Stimulated activated CD8-positive, alpha-beta memory T cell treated with anti-CD3 and anti-CD28 coated beads, Interleukin-12 subunit alpha, Interleukin-12 subunit beta, amount 100 ng/mL, for 24 hours (primary cell): ENCODE results near the gene GOLGA6L10.
"Not testable (repeated sequence)": the region's sequence is repeated elsewhere in the genome, so short reads cannot be mapped to it uniquely, and the experiment has no call there.

Source experiments
- DNase-seq: peaks from one replicate; pipeline ENCODE4 v3.0.0-alpha.2; 2020; ENCODE audit errors: extremely low read depth

GOLGA6L10 gene

DNA sequence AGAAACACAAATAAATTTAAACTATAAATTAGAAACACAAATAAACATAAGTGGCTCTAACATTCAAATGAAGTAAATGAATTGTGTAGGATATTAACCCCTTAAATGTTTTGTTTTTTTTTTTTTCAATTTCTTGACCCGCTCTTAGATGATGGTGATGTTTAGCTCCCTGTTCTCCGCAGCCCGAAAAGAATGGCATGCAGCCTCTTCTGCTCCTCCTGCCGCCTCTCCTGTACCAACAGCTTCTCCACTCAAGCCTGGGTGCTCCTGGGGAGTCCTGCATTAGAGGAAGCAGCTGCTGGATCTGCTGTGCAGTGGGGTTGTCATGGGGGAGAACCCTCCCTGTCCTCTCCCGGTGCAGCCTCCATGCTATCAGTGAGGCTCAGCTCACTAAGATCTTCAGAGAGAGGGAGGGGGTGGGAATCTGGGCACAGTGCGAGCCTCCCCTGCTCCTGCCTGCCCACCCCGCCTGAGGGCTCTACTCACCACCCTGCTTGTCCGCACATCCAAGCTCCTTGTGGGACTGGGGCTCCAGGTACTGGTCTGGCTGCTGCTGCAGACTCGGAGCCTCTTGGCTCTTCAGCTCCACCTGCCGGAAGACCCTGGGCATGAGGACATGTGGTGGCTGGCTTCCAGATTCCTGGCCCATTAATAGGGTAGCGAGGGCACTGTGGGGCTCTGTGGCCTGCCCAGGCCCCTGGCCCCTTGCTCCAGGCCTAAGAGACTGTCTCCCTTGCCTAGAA is 6.5 kb downstream of the GOLGA6L10 start:
- DNase-seq, result not testable (repeated sequence)

DNA sequence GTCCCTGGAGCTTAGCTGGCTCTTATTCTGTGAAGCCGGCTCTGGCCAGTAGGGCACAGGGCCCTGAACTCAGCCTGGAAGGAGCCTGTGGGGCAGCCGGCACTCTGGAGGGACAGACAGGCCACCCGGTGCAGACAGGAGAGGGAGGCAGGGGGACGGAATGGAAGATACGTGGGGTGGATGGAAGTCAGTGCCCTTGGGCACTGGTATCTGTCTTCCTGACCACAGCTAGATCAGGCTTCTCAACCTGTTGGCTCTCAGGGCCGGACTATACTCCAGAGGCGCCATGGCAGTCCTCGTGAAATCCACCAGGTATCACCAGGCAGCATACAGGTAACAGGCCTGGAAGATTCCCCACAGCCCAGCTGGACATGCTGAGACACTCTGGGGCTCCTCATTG is 10.7 kb downstream of the GOLGA6L10 start:
- not testable (repeated sequence) for DNase-seq

DNA sequence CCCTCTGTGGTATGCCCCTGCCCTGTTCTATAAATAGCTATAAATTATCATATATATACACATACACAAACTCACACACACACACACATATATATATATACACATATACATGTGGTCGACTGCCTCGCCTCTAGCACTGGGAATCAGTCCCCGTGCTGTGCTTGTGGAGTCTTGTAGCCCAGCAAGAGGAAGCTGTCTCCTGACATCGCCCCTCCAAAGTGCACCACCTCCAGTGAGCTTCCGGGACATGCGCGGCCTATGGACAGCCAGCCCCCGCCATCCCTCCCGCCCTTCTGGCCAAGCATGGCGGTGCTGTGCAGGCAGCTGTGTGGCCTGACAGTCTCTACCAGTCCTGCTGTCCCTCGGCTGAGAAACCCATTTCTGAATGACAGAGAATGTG is 11.2 kb downstream of the GOLGA6L10 start:
- not testable (repeated sequence) for DNase-seq

DNA sequence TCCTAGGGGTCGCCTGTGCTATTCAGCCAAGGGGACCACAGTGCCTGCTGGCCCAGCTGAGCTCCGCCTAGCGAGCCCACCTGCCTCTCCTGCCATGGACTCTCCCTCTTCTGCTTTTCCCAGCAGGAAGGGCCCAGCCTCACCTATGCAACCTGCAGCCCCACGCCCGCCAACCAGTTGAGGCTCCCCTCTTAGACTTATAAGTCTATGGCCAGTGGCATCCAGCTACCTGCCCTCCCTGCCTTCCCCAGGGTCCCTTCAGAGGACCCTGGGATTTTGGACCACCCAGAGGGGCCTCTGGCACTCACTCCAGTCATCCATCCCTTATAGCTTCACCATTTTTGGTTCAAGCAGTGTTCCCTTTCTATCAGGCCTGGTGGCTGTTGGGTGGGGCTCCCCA is 12.2 kb downstream of the GOLGA6L10 start:
- DNase-seq, result not testable (repeated sequence)

DNA sequence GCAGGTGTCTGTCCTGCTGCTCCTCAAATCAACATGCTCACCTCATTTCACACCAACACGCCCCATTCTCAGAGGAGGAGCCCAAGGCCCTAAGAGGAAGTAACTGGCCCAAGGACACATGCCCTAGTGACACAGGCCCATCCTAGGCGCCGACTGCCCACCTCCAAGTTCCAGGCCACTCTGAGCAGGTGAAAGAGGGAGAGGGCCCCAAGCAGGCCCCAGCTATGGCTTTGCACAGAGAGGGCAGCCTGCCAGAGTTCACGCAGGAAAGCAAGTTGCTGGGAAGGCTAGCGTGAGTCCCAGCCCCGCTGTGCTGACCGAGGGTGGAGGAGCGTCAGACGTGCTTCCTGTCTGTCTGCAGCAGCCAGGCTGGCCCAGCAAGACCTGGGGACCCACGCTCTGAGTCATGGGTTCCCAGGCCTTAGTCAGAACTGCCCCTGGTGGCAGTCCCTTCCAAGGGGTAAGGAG is 13.1 kb downstream of the GOLGA6L10 start:
- not testable (repeated sequence) for DNase-seq

DNA sequence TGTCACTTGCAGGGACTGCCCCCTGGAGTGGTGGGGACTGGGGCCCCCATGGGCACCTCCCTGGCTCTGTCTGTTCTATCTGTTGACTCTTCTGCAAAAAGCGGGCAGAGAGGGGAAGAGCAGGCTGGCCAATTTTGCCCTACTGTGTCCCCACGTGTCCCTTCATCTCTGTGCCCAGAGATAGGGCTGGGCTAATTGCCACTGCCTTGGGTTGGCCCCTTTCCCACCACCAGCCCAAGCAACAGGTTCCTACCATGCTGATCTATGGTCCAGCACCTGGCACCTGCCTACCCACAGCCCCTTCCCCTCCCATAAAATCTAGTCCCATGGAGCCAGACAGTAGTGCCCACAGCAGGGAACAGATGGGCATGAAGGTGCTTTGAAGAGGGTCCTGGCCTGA is 14.3 kb downstream of the GOLGA6L10 start:
- not testable (repeated sequence) for DNase-seq

DNA sequence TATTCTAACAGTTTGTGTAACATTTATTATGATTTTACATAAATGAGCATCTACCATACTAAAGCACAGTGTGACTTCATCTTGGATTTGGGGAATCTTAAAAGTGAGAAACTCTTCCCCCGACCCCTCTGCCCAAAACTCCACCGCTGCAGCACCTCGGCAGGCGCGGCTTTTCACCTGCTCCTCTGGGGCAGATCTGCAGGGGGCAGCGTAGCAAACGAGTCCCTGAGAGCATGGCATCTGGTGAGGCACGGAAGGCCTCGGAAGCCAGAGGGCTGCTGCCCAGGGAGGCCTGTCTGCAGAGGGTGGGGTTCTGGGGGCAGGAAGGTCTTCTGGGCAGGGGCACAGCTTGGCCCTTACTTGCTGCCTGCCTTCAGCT is 14.7 kb downstream of the GOLGA6L10 start:
- DNase-seq, result not testable (repeated sequence)

DNA sequence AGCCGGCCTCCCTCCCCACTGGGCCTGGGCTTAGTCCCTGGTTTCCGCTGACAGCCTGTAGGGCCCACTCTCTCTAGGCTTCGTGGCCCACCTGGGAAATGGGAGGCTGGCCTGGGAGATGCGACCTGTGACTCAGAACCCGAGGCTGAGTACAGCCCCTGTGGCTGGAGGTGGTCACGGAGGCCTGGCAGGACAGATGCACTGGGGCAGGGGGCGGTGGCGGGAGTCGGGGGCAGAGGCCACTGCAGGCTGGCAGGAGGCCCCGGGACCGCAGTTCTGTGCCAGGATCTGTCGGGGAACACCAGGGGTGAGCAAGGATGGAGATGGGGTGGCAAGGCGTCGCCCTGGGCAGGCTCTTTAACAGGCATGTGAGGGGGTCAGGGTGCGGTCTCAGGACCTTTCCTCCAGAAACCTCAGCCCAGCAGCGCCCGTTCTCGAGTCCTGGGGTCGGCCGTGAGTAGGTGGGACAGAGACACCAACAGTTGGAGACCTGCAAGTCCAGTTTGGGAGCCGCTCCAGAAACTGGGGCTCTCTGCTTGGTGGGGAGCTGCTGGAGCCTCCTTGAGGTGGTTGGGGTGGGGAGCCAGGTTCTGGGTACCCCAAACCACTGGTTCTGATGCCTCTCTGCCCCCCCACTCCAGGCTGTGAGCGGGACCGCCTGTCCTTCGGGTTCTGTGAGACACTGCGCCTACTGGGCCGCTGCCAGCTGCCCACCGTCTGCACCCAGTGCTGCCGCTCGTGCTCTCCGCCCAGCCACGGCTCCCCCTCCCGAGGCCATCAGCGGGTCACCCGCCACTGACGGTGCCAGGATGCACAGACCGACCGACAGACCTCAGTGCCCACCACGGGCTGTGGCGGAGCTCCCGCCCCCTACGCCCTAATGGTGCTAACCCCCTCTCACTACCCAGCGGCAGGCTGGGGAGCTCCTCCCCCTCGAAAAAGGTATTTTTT is 15.4 kb downstream of the GOLGA6L10 start:
- not testable (repeated sequence) for DNase-seq

DNA sequence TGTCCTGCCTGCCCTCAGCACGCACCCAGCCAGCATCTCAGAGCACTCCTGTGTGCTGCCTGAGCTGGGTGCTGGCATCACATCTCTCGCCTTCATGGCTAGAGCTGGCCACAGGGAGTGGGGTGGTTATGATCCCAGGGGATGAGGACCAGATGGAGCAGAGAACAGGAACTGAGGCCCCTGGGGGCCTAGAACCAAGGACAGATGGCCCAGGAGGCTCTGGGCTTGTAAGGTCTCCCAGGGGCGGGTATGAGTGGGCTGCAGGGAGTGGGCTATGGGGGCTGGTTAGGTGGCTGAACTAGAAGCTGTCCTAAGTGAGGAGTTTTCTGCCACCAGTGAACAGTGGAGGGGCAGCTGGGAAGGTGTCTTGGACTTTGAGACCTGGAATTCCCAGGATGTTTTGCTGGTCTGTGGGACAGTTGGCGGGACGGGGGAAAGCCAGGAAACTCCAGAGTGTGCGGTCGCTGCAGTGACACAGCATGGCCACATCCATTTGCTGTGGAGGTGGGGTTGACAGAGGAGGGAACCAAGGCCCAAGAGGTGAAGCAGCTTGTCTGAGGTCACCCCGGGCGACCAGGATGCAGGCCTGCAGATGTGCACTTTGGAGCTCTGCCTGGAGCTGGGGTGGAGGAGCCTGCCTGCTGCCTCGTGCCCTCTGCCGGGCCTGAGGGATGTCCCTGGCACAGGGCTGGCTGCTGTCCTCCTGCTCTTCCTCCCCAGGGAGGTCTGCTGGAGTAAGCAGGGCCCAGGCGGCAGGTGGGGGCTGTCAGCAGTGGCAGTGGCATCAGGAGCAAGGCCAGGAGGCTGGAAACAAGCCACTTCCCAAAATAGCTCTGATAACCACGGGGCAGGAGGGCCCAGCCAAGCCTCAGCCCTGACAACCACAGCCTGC is 16.3 kb downstream of the GOLGA6L10 start:
- not testable (repeated sequence) for DNase-seq

DNA sequence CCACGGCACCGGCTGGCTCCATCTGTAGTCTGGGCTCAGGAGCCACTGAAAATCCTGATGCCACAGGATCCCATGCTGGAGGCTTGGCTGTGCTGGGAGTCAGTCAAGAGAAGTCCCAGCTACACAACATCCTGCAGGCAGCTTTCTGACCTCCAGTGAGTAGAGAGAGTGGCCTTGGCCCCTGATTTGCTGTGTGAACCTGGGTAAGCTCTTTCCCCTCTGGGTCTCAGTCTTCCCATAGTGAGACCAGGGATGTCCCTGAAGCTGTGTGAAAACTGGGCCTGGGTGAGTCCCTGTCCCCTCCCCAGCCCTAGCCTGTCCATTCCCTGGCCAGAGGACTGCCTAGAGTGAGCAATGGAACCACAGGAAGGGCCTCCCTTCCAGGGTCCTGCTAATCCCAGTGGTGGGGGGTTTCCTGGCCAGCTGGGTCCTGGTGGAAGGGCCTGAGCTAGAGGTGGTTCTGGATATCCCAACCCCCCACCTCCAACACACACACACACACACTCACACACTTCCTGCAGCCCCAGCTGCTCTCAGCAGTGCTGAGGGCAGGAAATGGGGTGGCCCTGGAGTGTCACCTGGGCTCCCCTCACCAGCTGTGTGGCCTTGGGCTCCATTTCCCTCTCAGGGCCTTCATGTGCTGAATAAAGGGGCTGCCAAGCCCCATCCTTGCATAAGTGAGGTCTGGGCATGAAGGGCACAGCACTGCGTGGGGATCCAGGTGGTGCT is 17.5 kb downstream of the GOLGA6L10 start:
- DNase-seq, result not testable (repeated sequence)

DNA sequence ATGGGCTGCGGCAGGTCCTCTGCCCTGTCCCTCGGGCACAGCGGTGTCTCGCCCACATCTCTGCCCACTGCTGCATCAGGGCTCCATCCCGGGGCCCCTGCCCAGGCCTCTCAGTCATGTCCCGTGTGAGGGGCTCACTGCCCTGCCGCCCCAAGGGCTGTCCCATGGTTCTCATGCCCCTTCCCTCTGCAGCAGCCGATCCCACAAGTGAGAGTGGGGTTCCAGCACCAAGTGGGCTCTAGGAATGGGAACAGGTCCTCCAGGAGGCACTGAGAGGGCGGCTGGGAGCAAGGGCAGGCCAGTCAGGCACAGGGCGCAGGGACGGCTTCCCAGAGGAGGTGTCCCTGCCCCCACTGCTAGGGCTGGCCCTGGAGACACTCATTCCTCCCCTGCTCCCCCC is 18.4 kb downstream of the GOLGA6L10 start:
- not testable (repeated sequence) for DNase-seq

DNA sequence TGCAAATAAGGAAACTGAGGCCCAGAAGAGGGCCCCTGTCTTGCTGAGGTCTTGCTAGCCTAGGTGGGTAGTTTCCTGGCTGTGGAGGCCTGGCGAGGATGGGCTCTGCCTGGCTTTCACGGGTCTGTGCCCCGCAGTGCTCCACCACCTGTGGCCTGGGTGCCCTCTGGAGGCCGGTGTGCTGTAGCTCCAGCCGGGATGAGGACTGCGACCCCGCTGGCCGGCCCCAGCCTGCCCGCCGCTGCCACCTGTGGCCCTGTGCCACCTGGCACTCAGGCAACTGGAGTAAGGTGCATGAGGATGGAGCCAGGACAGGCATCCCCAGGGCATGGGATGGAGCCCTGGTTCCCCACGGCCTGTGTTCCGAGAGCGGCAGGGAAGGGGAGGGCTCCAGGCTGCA is 20.2 kb downstream of the GOLGA6L10 start:
- not testable (repeated sequence) for DNase-seq

DNA sequence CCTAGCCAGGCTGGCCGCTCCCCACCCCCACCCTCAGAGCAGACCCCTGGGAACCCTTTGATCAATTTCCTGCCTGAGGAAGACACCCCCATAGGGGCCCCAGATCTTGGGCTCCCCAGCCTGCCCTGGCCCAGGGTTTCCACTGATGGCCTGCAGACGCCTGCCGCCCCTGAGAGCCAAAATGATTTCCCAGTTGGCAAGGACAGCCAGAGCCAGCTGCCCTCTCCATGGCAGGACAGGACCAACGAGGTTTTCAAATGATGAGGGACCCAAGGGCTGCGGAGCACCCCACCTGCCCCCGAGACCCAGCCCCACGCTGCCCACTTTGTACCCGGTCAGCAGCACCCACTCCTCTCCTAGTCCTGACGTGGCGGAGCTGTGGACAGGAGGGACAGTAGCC is 21.9 kb downstream of the GOLGA6L10 start:
- DNase-seq, result not testable (repeated sequence)

DNA sequence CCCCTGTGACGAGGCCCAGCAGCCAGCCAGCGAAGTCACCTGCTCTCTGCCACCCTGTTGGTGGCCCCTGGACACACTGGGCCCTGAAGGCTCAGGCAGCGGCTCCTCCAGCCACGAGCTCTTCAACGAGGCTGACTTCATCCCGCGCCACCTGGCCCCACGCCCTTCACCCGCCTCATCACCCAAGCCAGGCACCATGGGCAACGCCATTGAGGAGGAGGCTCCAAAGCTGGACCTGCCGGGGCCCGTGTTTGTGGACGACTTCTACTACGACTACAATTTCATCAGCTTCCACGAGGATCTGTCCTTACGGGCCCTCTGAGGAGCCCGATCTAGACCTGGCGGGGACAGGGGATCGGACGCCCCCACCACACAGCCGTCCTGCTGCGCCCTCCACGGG is 22.4 kb downstream of the GOLGA6L10 start:
- DNase-seq, result not testable (repeated sequence)

DNA sequence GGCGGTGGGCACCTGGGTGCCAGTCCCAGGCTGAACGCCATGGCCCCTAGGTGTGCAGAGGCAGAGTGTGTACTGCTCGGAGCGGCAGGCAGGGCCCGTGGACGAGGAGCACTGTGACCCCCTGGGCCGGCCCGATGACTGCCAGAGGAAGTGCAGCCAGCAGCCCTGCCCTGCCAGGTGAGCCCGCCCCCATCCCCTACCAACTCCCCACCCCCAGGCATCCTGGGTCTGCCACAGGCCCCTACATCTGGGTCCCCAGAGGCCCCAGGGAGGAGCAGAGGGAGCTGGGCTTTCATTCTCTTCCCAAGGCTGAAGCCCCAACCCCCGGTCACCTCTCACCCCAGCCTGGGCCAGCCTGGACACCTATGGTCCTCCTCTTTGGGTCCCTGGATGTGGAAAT is 23.6 kb downstream of the GOLGA6L10 start:
- DNase-seq, result not testable (repeated sequence)

DNA sequence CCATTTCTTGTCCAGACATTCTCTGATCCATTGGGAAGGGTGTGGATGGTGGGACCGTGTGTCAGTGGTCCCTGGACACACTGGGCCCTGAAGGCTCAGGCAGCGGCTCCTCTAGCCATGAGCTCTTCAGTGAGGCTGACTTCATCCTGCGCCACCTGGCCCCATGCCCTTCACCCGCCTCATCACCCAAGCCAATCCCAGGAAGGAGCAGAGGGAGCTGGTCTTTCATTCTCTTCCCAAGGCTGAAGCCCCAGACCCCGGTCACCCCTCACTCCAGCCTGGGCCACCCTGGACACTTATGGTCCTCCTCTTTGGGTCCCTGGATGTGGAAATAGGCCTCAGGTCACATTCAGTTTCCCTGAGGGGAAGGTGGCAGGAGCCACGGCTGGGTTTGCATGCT is 24.4 kb downstream of the GOLGA6L10 start:
- not testable (repeated sequence) for DNase-seq

DNA sequence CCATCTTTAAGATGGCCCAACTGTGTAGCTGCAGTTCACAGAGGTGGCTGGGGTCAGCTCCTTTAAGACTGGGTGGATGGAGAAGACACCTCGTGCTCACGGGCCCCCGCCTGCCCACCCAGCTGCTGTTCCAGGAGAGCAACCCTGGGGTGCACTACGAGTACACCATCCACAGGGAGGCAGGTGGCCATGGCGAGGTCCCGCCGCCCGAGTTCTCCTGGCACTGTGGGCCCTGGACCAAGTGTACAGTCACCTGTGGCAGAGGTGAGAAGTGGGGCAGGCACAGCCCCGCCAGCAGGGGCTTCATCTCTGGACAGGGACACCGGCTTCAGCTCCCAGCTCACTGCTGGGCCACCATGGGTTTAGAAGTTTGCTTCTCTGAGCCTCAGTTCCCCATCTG is 26.8 kb downstream of the GOLGA6L10 start:
- not testable (repeated sequence) for DNase-seq

DNA sequence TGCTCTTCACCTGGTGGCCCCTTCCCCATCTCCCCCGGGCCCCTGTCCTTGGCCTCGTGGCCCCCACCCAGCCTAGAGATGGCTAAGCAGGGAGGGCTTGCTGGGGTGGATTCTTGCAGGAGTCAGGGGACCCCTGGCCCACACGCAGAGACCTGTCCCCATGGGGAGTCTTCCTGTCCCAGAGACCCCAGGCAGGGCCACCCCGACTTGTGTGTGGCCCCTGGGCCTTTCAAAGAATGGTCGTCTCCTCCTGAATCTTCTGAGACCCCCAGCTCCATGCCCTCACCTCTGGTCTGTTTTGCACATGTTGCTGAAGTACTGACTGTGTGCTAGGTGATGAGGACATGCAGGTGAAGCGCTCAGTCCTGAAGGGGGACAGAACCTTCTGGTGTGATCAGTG is 28.4 kb downstream of the GOLGA6L10 start:
- DNase-seq, result not testable (repeated sequence)

DNA sequence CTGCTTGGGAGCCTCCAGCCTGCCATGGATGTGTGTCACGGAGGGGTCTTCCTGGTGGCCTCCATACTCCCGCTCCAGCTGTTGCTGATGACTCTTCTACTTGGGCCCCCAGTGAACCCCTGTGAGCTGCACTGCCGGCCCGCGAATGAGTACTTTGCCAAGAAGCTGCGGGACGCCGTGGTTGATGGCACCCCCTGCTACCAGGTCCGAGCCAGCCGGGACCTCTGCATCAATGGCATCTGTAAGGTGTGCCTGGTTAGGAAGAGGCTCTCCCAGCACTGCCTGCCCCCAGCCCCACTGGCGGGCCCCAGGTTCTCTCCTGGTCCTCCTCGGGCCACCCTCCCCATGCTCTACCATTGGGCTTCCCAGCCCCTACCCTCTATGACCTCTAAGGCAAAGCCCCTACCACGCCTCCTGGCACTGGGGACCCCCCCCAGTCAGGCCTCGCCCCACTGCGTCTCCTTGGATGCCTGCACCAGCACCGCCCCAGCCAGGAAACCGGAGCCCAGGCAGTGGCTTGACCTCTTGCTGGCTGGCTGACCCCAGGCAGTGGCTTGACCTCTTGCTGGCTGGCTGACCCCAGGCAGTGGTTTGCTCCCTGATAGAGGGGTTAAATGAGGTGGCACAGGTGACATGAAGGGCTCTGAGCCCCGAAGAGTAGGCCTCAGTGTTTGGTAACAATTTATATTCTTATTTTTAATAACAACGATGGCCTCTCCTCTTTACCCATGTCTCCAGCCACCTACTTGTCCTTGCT is 29.6 kb downstream of the GOLGA6L10 start:
- not testable (repeated sequence) for DNase-seq

DNA sequence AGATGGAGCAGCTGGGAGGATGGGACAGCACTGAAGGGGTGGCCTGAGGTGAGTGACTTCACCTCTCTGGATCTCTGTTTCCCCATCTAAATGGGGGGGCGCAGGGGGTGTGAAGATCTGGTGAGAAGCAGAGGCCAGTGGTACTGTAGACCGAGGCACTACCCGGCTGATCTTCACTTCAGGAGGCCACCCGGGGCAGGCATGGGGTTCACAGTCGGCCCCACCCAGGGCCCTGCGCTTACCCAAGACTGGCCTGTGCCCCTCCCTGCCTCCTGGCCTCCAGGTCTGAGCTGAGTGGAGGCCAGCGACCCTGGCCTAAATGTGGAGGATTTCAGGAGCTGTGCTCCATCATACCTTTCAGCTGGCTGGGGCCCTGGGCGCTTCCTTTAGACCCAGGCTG is 31.0 kb downstream of the GOLGA6L10 start:
- DNase-seq, result not testable (repeated sequence)
